Activated CD4-positive, alpha-beta T cell treated with anti-CD3 and anti-CD28 coated beads for 24 hours (primary cell): Measurements from ENCODE around the gene TSPAN14.

ENCODE experiments used
- DNase-seq, 2 donors: peaks; one replicate each; pipeline ENCODE4 v3.0.0-alpha.2; 2020; ENCODE audit warnings: low read depth in 2 of 2

TSPAN14 gene

DNA sequence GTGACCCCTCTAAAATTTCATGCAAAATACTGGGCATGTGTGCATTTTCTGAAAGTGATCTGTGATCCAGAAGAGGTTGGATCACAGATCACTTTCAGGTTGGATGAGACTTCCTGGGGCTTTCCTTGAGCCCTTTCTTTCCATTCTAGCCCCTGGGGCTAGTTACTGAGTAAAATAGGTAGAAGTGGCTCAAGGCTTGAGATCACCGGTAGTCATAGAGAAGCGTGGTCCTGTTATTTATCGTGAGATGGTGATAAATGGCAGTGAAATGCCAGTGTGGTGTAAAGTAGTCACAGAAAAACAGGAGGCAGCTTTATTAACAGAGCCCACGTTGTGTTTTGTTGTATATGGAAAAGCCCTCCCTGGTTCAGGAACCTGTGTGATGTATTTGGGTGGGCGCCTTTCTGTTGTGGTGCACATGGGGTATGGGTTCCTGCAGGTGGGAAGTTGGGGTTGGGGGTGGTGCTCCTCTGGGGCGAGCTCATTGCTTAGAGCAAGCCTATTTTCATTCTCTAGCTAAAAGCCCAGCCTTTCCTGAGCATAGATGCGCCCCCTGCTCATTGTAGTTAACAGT, 49.6 kb downstream of the TSPAN14 start:
- DNase-seq = no peak

DNA sequence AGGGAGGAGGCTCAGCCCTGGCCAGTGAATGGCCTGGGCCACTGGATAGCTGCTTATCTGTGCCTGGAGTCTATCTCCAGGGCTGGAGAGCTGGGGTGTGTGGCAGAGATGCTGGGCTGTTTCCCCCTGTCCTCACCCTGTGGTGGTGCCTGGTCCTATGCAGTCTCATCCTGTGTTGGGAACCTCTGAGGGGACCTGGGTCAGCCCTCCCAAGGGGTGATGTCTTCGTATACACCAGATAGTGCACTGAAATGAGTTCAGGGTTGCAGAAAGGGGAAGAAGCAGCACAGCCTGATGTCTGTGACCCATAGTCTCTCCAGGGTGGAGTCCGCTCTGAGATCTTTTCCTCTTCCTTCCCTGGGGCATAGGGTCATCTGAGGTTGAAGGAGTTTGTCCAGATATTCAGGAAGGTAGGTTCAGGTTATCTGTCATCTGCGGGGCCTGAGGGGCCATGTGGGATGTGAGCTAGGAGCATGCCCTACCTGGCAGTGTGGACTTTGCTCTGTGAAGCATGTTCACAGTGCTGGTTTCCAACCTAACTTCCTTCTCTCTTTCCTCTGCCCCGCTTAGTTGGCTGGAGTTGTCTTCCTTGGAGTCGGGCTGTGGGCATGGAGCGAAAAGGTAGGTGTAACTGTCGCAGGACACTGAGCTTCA, 50.2 kb downstream of the TSPAN14 start:
- no peak for DNase-seq

DNA sequence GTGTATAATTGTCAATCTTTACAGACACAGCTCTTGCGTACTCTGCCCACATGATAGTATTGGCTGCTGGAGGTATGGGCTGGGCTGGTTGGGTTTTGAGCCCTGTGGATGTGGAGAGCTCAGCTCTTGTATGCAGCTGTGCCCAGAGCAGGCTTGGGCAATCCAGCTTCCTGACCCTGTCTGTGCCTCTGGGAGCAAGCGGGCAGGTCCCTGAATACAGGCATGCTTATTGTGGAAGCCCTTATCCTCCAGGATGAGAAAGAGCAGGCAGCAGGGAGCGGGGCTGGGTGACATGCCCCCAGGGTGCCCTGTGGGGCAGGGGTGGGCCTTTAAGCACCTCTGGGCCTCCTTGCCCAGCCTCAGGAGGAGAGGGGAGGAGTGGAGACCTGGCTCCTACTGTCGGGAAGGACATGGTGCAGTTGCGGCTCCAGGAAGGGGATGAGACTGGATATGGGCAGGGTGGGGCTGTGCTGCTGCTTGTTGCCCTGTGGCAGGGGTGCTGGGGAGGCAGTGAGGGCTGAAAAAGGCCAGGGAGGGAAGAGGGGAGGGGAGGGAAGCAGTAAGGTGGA, 50.9 kb downstream of the TSPAN14 start:
- DNase-seq = no peak

DNA sequence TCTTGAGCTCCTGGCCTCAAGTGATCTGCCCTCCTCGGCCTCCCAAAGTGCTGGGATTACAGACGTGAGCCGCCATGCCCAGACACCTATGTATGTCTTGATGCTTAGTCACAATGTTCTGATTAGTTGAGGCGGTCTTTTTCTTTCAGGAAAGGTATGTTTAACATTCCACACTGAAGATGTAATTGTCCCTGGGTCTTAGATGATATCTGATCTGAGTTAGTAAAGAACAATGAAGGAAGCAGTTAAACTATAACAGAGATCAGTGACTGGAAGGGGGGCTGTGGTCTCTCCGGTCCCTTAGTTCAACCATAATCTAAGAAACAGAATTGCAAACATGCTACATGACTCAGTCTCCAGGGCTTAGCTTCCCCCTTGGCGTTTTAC, 52.1 kb downstream of the TSPAN14 start:
- DNase-seq = no peak

DNA sequence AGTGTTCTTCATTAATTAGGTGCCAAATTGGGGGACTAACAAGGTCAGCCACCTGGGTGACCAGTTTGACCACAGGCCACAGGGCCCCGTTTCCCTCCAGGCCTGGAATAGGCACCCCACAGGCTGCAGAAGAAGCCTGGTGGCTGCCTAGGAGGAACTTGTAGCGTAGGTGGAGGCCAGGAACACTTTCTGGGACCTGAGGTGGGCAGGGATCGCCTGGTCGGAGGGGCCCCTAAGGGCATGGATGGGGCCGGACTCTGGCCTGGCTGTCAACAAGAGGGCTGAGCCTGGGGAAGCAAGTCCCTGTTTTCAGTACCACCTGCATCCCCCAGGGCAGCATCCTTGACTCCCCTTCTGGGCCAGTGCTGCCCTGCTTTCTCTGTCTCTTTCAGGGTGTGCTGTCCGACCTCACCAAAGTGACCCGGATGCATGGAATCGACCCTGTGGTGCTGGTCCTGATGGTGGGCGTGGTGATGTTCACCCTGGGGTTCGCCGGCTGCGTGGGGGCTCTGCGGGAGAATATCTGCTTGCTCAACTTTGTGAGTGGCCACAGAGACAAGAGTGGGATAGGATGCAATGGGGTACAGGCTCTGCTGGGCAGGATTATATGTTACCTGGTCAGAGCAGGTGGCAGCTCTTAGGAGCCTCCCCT, 52.9 kb downstream of the TSPAN14 start:
- DNase-seq = no peak

DNA sequence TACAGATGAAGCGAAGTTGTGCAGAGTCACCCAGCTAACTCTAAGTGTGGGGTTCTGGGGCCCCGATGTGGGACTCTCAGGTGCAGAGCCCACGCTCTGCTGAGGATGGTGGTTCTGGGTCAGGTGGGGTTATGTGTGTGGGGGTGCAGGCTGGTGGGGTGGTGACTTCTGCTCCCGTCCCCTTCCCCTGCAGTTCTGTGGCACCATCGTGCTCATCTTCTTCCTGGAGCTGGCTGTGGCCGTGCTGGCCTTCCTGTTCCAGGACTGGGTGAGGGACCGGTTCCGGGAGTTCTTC, 54.9 kb downstream of the TSPAN14 start:
- DNase-seq = no peak

DNA sequence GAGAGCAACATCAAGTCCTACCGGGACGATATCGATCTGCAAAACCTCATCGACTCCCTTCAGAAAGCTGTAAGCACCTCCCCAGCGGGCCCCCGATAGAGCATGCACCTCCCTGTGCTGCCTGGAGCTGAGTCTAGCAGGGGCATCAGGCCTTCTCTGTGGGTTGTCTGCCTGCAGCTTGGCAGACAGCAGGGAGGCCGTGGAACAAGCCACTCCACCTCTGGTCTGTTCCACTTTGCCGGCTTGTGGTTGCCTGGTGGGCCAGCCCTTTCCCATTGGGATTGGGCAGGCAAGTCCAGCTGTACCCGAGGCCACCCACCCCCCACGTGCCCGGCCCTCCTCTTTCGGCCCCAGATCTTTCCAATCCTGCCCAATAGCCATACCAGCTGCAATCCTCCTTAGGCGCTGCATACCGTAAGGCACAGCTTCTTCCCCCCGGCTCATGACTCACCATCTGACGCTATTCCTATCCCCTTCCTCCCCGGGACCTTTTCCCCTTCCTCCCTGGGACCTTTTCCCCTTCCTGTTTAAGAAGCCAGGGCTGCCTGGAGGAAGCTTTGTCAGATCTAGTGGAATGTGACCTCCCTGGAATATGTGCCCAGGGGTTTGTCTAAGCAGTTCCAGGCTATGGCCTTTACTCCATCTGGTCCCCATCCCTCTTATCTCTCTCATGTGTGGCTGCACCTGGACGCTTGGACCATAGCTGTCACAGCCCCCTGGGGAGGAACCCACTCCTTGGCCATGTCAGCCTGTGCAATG, 55.5 kb downstream of the TSPAN14 start:
- no peak for DNase-seq

DNA sequence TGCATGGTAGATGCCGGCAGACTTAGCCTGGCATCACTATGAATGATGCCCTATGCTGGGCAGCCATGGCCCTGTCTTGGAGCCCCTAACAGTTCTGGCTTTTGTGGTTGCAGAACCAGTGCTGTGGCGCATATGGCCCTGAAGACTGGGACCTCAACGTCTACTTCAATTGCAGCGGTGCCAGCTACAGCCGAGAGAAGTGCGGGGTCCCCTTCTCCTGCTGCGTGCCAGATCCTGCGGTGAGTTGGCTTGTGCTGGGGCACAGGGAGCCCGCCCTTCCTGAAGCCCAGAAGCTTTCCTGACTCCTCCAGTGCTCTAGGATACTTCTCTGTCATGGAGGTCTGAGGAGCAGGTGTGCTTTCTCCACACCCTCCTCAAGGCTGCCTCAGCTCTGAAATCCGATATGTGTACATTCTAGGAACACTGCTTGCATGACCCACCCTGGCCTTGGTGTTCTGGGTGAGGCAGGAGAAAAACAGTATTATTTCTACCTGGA, 58.0 kb downstream of the TSPAN14 start:
- DNase-seq = no peak

DNA sequence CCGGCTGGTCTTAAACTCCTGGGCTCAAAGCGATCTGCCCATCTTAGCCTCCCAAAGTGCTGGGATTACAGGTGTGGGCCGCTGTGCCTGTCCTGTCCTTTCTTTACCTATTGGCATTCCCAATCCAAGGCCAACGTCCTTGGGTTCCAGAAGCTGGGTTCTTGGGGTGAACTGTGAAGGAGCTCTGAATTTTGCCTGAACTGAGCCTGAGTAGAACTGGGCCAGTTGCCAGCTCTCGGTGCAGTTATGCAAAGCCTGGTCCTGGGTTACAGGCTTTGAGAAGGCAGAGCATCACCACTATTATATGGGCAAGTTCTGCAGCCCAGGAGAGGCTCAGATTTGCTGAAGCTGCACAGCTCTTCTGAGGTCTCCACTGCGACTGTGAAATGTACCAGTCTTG, 59.0 kb downstream of the TSPAN14 start:
- no peak for DNase-seq

DNA sequence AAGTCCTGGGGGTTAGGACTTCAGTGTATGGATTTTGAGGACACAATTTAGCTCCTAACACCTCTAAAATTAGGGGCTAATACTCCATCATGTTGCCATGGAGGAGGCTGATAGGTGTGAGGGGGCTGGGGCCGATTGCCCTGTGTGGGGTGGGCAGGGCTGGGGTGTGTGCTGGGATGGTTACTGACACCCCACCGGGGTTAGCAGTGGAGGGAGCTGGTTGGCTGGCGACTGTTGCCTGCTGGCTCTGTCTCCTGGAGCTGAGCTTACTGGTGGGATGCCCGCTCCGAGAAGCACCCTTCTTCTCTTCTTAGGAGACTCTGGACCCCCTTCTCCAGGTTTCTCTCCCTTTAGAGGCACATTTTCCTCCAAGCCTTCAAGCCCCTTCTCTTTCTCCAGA, 61.4 kb downstream of the TSPAN14 start:
- DNase-seq = no peak

DNA sequence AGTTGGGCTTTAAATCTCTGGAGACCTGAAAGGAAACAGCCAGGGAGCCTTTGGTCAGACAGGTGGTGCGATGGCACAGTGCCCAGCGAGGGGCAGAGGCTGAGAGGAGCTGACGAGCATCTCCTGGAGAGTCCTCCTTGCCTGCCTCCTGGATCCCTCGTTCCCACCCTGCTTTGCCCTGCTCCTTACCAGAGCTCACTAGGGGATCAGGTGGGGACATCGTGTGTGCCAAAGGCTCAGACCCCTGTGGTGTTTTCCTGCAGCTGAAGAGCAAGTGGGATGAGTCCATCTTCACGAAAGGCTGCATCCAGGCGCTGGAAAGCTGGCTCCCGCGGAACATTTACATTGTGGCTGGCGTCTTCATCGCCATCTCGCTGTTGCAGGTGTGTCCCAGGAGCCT, 61.8 kb downstream of the TSPAN14 start:
- no peak for DNase-seq

DNA sequence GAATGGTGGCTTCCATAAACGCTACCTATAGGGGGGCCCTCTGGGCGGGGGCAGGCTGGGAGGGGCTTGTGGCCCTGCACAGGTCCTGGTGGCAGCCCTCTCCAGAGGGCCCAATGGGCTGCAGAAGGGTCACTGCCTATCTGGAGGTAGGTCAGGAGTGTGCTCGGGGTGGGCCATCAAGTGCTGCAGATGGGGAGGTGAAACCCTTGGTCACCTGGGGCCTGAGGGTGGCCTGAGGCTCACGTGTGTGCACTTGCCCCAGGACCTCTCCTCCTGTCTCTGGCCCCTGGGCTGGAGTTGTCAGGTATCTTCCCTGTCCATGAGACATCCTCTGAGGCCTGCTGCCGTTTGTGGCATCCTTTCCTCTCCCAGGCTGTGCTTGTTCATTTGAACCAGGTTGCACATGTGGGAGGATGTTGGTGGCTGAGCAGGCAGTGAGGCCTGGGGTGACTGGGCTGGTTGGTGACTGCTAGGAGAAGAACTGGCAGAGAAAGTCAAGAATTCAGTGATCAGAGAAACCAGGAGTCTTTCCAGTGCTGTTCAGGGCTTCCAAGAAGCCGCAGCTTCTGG, 62.5 kb downstream of the TSPAN14 start:
- DNase-seq = no peak

DNA sequence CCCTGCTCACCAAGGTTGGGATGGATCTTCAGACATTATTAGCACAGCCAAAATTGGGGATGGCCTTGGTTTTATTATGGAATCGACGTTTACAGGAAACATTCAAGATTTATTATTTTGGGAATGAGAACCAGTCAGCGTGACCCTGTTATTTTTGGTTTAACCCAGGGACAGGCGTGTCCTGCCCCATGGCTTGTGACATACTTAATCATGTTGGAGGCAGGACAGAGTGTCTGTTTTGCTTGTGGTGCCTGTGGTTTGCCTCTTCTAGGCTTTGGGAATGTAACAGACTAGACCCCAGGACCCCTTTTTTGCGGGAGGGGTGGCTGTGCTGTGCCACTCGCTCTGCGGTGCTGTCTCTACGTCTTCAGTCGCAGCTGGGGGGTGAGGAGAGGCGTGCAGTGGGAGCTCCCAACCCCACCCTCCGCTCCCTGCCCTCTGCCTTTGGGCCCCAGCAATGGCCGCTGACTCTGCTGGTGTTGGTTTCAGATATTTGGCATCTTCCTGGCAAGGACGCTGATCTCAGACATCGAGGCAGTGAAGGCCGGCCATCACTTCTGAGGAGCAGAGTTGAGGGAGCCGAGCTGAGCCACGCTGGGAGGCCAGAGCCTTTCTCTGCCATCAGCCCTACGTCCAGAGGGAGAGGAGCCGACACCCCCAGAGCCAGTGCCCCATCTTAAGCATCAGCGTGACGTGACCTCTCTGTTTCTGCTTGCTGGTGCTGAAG, 63.5 kb downstream of the TSPAN14 start:
- DNase-seq = no peak

DNA sequence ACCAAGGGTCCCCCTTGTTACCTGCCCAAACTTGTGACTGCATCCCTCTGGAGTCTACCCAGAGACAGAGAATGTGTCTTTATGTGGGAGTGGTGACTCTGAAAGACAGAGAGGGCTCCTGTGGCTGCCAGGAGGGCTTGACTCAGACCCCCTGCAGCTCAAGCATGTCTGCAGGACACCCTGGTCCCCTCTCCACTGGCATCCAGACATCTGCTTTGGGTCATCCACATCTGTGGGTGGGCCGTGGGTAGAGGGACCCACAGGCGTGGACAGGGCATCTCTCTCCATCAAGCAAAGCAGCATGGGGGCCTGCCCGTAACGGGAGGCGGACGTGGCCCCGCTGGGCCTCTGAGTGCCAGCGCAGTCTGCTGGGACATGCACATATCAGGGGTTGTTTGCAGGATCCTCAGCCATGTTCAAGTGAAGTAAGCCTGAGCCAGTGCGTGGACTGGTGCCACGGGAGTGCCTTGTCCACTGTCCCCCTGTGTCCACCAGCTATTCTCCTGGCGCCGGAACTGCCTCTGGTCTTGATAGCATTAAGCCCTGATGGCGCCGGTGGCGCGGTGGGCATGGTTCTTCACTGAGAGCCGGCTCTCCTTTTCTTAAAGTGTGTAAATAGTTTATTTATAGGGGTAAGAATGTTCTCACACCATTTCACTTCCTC, 64.2 kb downstream of the TSPAN14 start:
- no peak for DNase-seq

DNA sequence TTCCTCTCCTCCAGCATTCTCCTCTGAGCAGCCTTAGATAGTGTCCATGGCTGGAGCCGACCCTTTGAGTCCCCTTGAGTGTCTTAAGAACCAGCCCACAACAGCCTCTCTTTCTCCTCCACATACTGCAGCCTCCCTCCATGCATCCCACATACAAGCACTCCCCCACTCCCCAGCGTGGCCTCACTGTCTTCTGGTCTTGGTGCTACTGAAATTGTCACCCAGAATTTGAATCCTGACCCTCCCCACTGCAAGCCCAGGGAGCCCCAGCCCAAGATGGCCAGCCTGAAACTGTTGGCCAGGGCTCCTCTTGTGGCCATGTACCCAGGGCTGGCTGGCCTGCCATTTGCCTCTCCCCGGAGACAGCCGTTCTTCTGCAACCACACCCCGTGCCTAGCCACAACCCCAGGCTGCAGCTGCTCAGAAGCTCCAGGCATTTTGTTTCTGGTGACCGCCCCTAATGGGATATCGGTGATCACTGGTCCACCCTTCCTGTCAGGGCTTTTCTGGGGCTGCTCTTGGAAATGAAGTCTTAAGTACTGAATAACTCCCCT, 64.8 kb downstream of the TSPAN14 start:
- no peak for DNase-seq

DNA sequence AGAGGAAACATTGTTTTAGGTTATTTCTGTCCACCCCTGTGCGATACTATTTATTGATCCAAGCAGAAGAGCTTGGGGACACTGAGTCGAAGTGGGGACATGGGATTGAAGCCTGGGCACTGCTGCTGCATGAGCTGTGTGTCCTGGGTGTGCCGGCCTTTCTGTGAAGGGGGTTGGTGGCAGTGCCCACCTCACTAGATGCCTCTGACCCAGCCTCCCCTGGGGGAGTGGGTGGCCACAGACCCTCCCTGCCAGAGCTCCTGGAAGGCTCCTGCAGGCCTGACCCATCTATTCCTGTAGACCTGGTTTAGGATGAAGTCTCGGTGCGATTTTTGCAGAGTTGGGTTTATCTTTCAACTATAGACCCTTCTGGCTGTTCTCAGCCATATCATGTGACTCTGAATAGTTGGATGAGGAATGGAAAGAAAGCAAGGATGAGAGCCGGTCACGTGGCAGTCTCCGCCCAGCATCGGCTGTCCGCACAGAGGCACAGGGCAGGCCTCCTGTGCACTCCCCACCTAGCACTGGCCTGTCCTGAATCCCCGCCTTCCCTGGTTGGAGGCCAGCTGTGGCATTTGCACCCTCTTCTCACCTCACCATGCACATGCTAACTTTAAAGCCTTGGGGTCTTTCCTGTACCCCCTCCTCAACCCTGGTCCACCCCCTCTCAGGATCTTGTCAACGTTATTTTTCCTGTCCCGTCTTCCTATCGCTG, 66.0 kb downstream of the TSPAN14 start:
- no peak for DNase-seq

DNA sequence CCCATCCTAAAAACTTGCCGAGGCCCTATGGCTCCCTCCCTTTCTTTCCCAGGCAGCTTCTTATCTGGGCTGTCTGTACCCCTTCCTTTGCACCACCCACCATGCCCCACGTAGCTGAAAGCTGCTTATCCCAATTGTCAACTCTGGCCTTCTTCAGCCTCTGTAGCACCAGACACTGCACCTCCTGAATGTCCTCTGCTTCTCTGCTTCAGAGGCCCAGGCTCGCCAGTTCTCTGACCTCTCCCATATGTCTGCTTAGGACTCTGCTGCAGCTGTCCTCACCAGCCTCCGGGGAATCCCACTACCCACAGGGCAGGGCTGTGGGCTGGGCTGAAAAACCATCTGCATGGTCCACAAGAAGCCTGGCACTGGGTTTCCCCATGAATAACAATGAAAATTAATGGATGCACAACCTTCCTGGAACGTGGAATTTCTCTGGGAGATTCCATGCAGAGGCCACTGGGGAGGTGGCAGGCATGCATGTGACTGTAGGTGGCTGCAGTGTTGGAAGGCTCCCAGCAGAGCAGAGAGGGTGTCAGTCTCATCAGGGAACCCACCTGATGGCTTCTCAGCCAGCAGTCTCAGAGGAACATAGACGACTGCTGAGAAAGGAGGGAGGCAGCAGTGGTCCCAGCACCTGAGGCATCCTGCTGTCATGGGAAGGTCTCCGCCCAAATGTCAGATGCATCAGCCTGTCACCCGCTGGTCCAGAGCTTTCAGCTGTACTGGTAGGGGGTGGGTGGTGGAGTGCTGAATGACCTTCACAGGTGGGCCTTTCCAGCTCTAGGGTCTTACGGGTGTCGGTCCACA, 66.8 kb downstream of the TSPAN14 start:
- no peak for DNase-seq

DNA sequence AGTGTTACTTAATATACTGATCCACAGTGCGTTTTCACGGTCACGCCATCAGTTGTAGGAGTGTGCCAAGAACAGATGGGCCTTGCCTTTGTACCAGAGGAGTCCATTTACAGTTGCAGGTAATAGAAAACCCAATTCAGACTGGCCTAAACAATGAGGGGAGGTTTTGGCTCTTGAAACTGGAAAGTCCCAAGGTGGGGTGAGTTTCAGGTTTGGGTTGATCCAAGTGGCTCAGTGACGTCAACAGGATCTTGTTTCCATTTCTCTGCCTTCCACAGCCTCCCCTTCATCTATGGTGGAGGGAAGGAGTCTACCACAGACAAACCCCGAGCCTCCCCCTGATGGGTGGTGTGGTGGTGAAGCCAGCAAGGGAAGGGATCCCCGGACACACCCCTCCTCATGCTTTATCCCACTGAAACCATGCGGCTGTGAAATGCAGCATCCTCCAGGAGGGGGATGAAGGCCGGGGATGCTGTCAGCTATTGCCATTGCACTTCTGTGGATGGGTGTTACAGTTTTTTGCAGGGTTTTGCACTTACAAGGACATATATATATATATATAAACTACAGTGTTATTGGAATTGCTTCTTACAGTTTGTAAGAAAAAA, 68.8 kb downstream of the TSPAN14 start:
- DNase-seq = no peak

DNA sequence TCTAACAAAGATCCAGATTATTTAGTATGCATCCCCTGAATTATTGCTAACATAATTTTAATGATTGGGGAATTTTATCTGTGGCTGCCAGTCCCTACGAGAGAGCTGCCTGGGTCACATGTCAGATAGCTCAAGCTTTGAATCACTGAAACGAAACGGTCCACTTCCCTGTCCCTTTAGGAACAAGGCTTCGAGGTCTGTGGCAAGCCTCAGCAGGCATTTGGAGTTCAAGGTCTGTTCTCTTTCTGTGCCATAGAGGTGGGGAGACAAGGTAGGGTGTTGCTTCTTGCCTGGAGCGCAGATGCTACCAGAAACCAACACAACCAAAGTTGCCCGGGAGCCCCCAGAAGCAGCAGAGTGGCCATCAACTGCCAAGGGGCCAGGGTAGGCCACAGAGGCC, 69.7 kb downstream of the TSPAN14 start:
- no peak for DNase-seq
